Panc1 (cell line): ENCODE measurements around the gene POLG2. TPM values are rescaled to one million over a fixed set of nuclear protein-coding genes. Genes with fewer than 3 reads are reported as not detected.
"Not testable (repeated sequence)": the region's sequence is repeated elsewhere in the genome, so short reads cannot be mapped to it uniquely, and the experiment has no call there.

Experiments used
- ATAC-seq: fragments of 200-7000 bp; cut with Tn5 transposase; 2 replicates; pipeline ENCODE4 v1.9.1; 2020; ENCODE audit warnings: mild to moderate bottlenecking, moderate library complexity
- BruUV-seq: library from RNA; stranded (reverse); fragments of 400-500 nt; replicated peaks from 2 replicates; lab custom pipeline; 2021; lab: Mats Ljungman, UMichigan
- CTCF ChIA-PET: fragments of 300-600 bp; sonication (Branson Sonifier 250); formaldehyde crosslinking; loops from one replicate; lab custom pipeline; 2022; ENCODE audit warnings: antibody characterized with exemption; lab: Charles Lee
- POLR2A ChIA-PET: fragments of 300-600 bp; sonication (Branson Sonifier 250); formaldehyde crosslinking; loops from one replicate; lab custom pipeline; 2022; ENCODE audit warnings: antibody characterized with exemption; lab: Charles Lee
- DNase-seq: peaks from one replicate; pipeline ENCODE4 v3.0.0-alpha.2; 2010; ENCODE audit warnings: low read depth, low spot score
- H3K27ac ChIP-seq: 2 replicates; pipeline ENCODE4 v1.5.1; 2011; ENCODE audit warnings: mild to moderate bottlenecking, low read length, inconsistent platforms
- H3K27me3 ChIP-seq: fragments of 200-500 bp; sonication (Bioruptor generic); 2 replicates; pipeline ENCODE4 v1.6.0; 2014; ENCODE audit warnings: low read length, inconsistent platforms; ENCODE audit not compliant: control insufficient read depth, insufficient read depth
- H3K36me3 ChIP-seq: fragments of 200-500 bp; sonication (Bioruptor generic); 2 replicates; pipeline ENCODE4 v1.5.1; 2014; ENCODE audit warnings: inconsistent platforms, mild to moderate bottlenecking, low read length, moderate library complexity; ENCODE audit not compliant: control insufficient read depth, insufficient read depth
- H3K4me1 ChIP-seq: 2 replicates; pipeline ENCODE4 v1.5.1; 2011; ENCODE audit warnings: inconsistent platforms, mild to moderate bottlenecking, low read length, moderate library complexity; ENCODE audit not compliant: control insufficient read depth, insufficient read depth
- H3K4me3 ChIP-seq, 2 experiments: 2 replicates each; pipeline ENCODE4 v1.5.1; 2011 to 2012; ENCODE audit warnings: low read depth in 2 of 2, low read length in 2 of 2, mild to moderate bottlenecking in 2 of 2, inconsistent platforms in 1 of 2, moderate library complexity in 1 of 2
- H3K9me3 ChIP-seq: fragments of 200-500 bp; sonication (Bioruptor generic); 2 replicates; pipeline ENCODE4 v1.5.1; 2014; ENCODE audit warnings: low read depth, mild to moderate bottlenecking, inconsistent platforms, low read length, moderate library complexity; ENCODE audit not compliant: control insufficient read depth, insufficient read depth
- POLR2AphosphoS5 ChIP-seq: IDR thresholded peaks from 2 replicates; pipeline ENCODE4 v1.6.1; 2012; ENCODE audit warnings: mild to moderate bottlenecking, low read depth, low read length, moderate library complexity
- SIN3A ChIP-seq: IDR thresholded peaks from 2 replicates; pipeline ENCODE4 v1.6.1; 2012; ENCODE audit warnings: low read depth, mild to moderate bottlenecking, low read length, moderate library complexity, borderline replicate concordance; ENCODE audit not compliant: insufficient read depth
- TCF7L2 ChIP-seq: IDR thresholded peaks from 2 replicates; pipeline ENCODE4 v1.6.1; 2011; ENCODE audit warnings: mild to moderate bottlenecking, low read depth, low read length, inconsistent platforms
- in situ Hi-C: cut with HindIII; loops from 2 replicates; pipeline ENCODE4 v1.10.0; 2016; ENCODE audit warnings: low sequenced_read_pairs, low pct_unique_long_range_greater_than_20kb
- intact Hi-C: fragments of 100-400 bp; cut with micrococcal nuclease; formaldehyde crosslinking; loops from one replicate; pipeline ENCODE4 v1.10.0; 2022; ENCODE audit not compliant: unreplicated experiment
- total RNA-seq: library from RNA; stranded (reverse); gene quantifications from one replicate; pipeline ENCODE4 v1.2.1, GENCODE V29; 2021; ENCODE audit not compliant: unreplicated experiment
- TF ChIP-seq, protein P1 (sequence below), 2 experiments: IDR thresholded peaks; 2 replicates each; pipeline ENCODE4 v1.6.1; 2011 to 2012; ENCODE audit warnings: low read depth in 2 of 2, control low read depth in 1 of 2, low read length in 1 of 2, mild to moderate bottlenecking in 1 of 2, moderate library complexity in 1 of 2; ENCODE audit not compliant: insufficient read depth in 1 of 2
- TF ChIP-seq, protein P2 (sequence below): fragments of 450-650 bp; IDR thresholded peaks from 2 replicates; pipeline ENCODE4 v1.5.1; 2017; ENCODE audit warnings: mild to moderate bottlenecking

Gene POLG2
- total RNA-seq, 1 experiment from 2014 or later = 19.6 TPM

DNA sequence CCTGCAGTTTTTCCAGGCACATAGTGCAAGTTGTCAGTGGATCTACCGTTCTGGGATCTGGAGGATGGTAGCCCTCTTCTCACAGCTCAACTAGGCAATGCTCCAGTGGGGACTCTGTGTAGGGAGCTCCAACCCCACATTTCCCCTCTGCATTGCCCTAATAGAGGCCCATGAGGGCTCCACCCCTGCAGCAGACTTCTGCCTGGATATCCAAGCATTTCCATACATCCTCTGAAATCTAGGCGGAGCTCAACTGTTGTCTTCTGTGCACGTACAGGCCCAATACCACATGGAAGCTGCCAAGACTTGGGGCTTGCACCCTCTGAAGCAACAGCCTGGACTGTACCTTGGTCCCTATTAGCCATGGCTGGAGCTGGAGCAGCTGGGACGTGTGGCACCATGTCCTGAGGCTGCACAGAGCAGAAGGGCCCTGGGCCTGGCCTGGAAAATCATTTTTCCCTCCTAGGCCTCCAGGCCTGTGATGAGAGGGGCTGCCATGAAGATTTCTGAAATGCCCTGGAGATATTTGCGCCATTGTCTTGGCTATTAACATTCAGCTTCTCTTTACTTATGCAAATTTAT lies 58.8 kb downstream of the POLG2 start:
- POLR2A ChIA-PET = no interaction called here
- ATAC-seq = no peak
- no peak for DNase-seq
- Histone ChIP-seq H3K27ac (no peak overlapping the region), H3K27me3 (no peaks in the 10 kb centered on the region), H3K4me3 (no peak overlapping the region), H3K9me3 (no peaks in the 10 kb centered on the region), H3K36me3 (no peaks in the 10 kb centered on the region), H3K4me1 (no peaks in the 10 kb centered on the region)
- CTCF ChIA-PET = no interaction called here
- intact Hi-C loops = no loop called here
- BruUV-seq = no TSS peak
- in situ Hi-C loops = no loop called here
- TF ChIP-seq, protein P1, sequence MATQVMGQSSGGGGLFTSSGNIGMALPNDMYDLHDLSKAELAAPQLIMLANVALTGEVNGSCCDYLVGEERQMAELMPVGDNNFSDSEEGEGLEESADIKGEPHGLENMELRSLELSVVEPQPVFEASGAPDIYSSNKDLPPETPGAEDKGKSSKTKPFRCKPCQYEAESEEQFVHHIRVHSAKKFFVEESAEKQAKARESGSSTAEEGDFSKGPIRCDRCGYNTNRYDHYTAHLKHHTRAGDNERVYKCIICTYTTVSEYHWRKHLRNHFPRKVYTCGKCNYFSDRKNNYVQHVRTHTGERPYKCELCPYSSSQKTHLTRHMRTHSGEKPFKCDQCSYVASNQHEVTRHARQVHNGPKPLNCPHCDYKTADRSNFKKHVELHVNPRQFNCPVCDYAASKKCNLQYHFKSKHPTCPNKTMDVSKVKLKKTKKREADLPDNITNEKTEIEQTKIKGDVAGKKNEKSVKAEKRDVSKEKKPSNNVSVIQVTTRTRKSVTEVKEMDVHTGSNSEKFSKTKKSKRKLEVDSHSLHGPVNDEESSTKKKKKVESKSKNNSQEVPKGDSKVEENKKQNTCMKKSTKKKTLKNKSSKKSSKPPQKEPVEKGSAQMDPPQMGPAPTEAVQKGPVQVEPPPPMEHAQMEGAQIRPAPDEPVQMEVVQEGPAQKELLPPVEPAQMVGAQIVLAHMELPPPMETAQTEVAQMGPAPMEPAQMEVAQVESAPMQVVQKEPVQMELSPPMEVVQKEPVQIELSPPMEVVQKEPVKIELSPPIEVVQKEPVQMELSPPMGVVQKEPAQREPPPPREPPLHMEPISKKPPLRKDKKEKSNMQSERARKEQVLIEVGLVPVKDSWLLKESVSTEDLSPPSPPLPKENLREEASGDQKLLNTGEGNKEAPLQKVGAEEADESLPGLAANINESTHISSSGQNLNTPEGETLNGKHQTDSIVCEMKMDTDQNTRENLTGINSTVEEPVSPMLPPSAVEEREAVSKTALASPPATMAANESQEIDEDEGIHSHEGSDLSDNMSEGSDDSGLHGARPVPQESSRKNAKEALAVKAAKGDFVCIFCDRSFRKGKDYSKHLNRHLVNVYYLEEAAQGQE (IDR thresholded peaks at IDR 0.05; ENCODE audit: insufficient read depth in 1 of 2, low read depth in 2 of 2, low read length in 1 of 2) = no peak
- TF ChIP-seq POLR2AphosphoS5 (no peak), TCF7L2 (no peak), SIN3A (no peak)
- TF ChIP-seq, protein P2, sequence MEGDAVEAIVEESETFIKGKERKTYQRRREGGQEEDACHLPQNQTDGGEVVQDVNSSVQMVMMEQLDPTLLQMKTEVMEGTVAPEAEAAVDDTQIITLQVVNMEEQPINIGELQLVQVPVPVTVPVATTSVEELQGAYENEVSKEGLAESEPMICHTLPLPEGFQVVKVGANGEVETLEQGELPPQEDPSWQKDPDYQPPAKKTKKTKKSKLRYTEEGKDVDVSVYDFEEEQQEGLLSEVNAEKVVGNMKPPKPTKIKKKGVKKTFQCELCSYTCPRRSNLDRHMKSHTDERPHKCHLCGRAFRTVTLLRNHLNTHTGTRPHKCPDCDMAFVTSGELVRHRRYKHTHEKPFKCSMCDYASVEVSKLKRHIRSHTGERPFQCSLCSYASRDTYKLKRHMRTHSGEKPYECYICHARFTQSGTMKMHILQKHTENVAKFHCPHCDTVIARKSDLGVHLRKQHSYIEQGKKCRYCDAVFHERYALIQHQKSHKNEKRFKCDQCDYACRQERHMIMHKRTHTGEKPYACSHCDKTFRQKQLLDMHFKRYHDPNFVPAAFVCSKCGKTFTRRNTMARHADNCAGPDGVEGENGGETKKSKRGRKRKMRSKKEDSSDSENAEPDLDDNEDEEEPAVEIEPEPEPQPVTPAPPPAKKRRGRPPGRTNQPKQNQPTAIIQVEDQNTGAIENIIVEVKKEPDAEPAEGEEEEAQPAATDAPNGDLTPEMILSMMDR = no peak

GRCh38 chr17:64431534-64431933 lies 65.3 kb downstream of the POLG2 start:
- CTCF ChIA-PET = no interaction called here
- TF ChIP-seq POLR2AphosphoS5 = no peak
- Histone ChIP-seq H3K4me3 (no peak overlapping the region), H3K27me3 (no peaks in the 10 kb centered on the region), H3K36me3 (no peaks in the 10 kb centered on the region; the same call in 1 of the 2 replicates), H3K27ac (no peak overlapping the region), H3K9me3 (no peaks in the 10 kb centered on the region; the same call in 1 of the 2 replicates), H3K4me1 (no peaks in the 10 kb centered on the region)
- in situ Hi-C loops (no loop called here), intact Hi-C loops (no loop called here)
- POLR2A ChIA-PET = interaction anchor here (0.5 kb wide), 1 partner anchor 27 kb away, joined by 3 read pairs; no protein-coding TSS in a partner anchor
- no peak for ATAC-seq
- BruUV-seq = no TSS peak
- DNase-seq = no peak

GRCh38 chr17:64430036-64430435 lies 66.8 kb downstream of the POLG2 start:
- H3K27me3 ChIP-seq, ATAC-seq, H3K4me1 ChIP-seq, H3K36me3 ChIP-seq, intact Hi-C loops, H3K4me3 ChIP-seq, H3K9me3 ChIP-seq, BruUV-seq, H3K27ac ChIP-seq, DNase-seq, in situ Hi-C loops, POLR2A ChIA-PET: not testable (repeated sequence)
- CTCF ChIA-PET = interaction anchor here (0.7 kb wide), 1 partner anchor 109 kb away, joined by 6 read pairs; no protein-coding TSS in a partner anchor
